Transverse colon (tissue), 4 donors: ENCODE results near the gene KSR1.

Experiments used
- EP300 ChIP-seq: sonication (generic); formaldehyde crosslinking; IDR thresholded peaks from one replicate; pipeline ENCODE4 v1.6.1; 2017; ENCODE audit warnings: antibody characterized with exemption, low read depth
- POLR2A ChIP-seq: fragments of 450-650 bp; IDR thresholded peaks from one replicate; pipeline ENCODE4 v1.6.1; 2016; ENCODE audit warnings: antibody characterized with exemption, mild to moderate bottlenecking, moderate library complexity
- POLR2AphosphoS5 ChIP-seq, 3 donors: sonication (generic); formaldehyde crosslinking; IDR thresholded peaks; one replicate each; pipeline ENCODE4 v1.6.1; 2016; ENCODE audit warnings: antibody characterized with exemption in 3 of 3
- TF ChIP-seq, protein P1 (sequence below), 5 experiments: fragments of 200-600 bp in 3 of 5; fragments of 450-650 bp in 2 of 5; sonication (generic) in 3 of 5; IDR thresholded peaks; 1 replicate in 2 of 5; 2 replicates in 3 of 5; pipeline ENCODE4 v1.5.1; 2016 to 2017; ENCODE audit warnings: antibody characterized with exemption in 5 of 5, inconsistent platforms in 3 of 5, mild to moderate bottlenecking in 2 of 5, moderate library complexity in 1 of 5

- TF ChIP-seq POLR2AphosphoS5 (IDR thresholded peaks at IDR 0.05) (no peak), POLR2A (no peak), EP300 (no peak)
- TF ChIP-seq, protein P1, sequence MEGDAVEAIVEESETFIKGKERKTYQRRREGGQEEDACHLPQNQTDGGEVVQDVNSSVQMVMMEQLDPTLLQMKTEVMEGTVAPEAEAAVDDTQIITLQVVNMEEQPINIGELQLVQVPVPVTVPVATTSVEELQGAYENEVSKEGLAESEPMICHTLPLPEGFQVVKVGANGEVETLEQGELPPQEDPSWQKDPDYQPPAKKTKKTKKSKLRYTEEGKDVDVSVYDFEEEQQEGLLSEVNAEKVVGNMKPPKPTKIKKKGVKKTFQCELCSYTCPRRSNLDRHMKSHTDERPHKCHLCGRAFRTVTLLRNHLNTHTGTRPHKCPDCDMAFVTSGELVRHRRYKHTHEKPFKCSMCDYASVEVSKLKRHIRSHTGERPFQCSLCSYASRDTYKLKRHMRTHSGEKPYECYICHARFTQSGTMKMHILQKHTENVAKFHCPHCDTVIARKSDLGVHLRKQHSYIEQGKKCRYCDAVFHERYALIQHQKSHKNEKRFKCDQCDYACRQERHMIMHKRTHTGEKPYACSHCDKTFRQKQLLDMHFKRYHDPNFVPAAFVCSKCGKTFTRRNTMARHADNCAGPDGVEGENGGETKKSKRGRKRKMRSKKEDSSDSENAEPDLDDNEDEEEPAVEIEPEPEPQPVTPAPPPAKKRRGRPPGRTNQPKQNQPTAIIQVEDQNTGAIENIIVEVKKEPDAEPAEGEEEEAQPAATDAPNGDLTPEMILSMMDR (IDR thresholded peaks at IDR 0.05): no peak
Measured at GRCh38 chr17:27547301-27547683, 91.0 kb downstream of the KSR1 start.
